A673 (cell line): Measurements from ENCODE around the gene NT5DC2.

Experiments used
- EZH2 ChIP-seq: fragments of 200-600 bp; sonication (generic); IDR thresholded peaks from 2 replicates; pipeline ENCODE4 v1.6.1; 2017; ENCODE audit warnings: borderline replicate concordance, low read depth, mild to moderate bottlenecking, mixed read lengths, antibody characterized with exemption, low read length; ENCODE audit not compliant: poor library complexity, severe bottlenecking
- TF ChIP-seq, protein P1 (sequence below): fragments of 300-800, 200-600 bp; sonication (generic); conservative IDR thresholded peaks from 2 replicates; pipeline ENCODE4 v1.5.1; 2017; ENCODE audit warnings: low read depth, mild to moderate bottlenecking, antibody characterized with exemption, low read length, moderate library complexity, mixed read lengths

DNA sequence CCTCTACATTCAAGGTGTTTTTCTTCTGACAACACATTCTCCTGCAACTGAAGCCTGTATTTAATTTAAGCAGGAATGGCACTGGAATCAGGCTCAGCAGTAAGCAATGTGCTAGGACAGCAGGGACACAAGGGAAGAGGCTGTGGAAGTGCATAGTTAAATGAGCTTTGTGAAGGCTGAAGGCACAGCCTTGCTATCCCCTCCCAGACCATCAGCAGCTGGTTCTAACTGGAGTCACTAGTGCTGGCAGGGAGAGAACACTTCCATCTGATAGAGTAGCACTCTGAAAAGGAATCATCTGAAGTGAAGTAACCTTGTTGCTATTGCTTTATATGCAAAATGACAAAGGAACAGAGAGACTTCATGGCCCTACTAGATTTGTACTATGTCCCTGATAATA lies 17.5 kb upstream of the NT5DC2 start:
- TF ChIP-seq, protein P1, sequence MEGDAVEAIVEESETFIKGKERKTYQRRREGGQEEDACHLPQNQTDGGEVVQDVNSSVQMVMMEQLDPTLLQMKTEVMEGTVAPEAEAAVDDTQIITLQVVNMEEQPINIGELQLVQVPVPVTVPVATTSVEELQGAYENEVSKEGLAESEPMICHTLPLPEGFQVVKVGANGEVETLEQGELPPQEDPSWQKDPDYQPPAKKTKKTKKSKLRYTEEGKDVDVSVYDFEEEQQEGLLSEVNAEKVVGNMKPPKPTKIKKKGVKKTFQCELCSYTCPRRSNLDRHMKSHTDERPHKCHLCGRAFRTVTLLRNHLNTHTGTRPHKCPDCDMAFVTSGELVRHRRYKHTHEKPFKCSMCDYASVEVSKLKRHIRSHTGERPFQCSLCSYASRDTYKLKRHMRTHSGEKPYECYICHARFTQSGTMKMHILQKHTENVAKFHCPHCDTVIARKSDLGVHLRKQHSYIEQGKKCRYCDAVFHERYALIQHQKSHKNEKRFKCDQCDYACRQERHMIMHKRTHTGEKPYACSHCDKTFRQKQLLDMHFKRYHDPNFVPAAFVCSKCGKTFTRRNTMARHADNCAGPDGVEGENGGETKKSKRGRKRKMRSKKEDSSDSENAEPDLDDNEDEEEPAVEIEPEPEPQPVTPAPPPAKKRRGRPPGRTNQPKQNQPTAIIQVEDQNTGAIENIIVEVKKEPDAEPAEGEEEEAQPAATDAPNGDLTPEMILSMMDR: no peak
- no peak for TF ChIP-seq EZH2
